A673 (cell line): Measurements from ENCODE around the gene NPAS2. TPM values are rescaled to one million over a fixed set of nuclear protein-coding genes. Genes with fewer than 3 reads are reported as not detected.

Source experiments
- BruUV-seq: library from RNA; stranded (reverse); fragments of 400-500 nt; replicated peaks from 2 replicates; lab custom pipeline; 2021; lab: Mats Ljungman, UMichigan
- CTCF ChIA-PET: fragments of 300-600 bp; sonication (Branson Sonifier 250); formaldehyde crosslinking; loops from one replicate; lab custom pipeline; 2022; ENCODE audit warnings: antibody characterized with exemption; lab: Charles Lee
- POLR2A ChIA-PET: fragments of 300-600 bp; sonication (Branson Sonifier 250); formaldehyde crosslinking; loops from one replicate; lab custom pipeline; 2022; ENCODE audit warnings: antibody characterized with exemption; ENCODE audit not compliant: low non-redundant PET; lab: Charles Lee
- DNase-seq: peaks from one replicate; pipeline ENCODE4 v3.0.0-alpha.2; 2015; ENCODE audit warnings: low spot score
- H3K27ac ChIP-seq: fragments of 200-600 bp; sonication (generic); 2 replicates; pipeline ENCODE4 v1.5.1; 2016; ENCODE audit warnings: mixed run types, low read depth, mild to moderate bottlenecking, mixed read lengths, antibody characterized with exemption, low read length; ENCODE audit not compliant: poor library complexity, severe bottlenecking
- H3K27me3 ChIP-seq: fragments of 200-600 bp; sonication (generic); replicated peaks from 2 replicates; pipeline ENCODE4 v1.6.1; 2017; ENCODE audit warnings: mixed run types, low read depth, mild to moderate bottlenecking, mixed read lengths, antibody characterized with exemption, low read length; ENCODE audit not compliant: insufficient read depth, poor library complexity
- H3K36me3 ChIP-seq: fragments of 200-600 bp; sonication (generic); 2 replicates; pipeline ENCODE4 v1.6.1; 2016; ENCODE audit warnings: mixed run types, mild to moderate bottlenecking, mixed read lengths, antibody characterized with exemption, low read length; ENCODE audit not compliant: insufficient read depth, poor library complexity, severe bottlenecking
- H3K4me1 ChIP-seq: fragments of 200-600 bp; sonication (generic); 2 replicates; pipeline ENCODE4 v1.6.1; 2017; ENCODE audit warnings: mixed run types, mild to moderate bottlenecking, mixed read lengths, antibody characterized with exemption, low read length; ENCODE audit not compliant: insufficient read depth, poor library complexity, severe bottlenecking
- H3K4me3 ChIP-seq: fragments of 200-600 bp; sonication (generic); 2 replicates; pipeline ENCODE4 v1.5.1; 2016; ENCODE audit warnings: low read depth, mixed run types, mild to moderate bottlenecking, mixed read lengths, low read length; ENCODE audit not compliant: poor library complexity, severe bottlenecking
- H3K9me3 ChIP-seq: fragments of 200-600 bp; sonication (generic); 2 replicates; pipeline ENCODE4 v1.6.1; 2016; ENCODE audit warnings: mixed run types, low read depth, mild to moderate bottlenecking, mixed read lengths, antibody characterized with exemption, low read length; ENCODE audit not compliant: poor library complexity, severe bottlenecking
- EZH2 ChIP-seq: fragments of 200-600 bp; sonication (generic); IDR thresholded peaks from 2 replicates; pipeline ENCODE4 v1.6.1; 2017; ENCODE audit warnings: borderline replicate concordance, low read depth, mild to moderate bottlenecking, mixed read lengths, antibody characterized with exemption, low read length; ENCODE audit not compliant: poor library complexity, severe bottlenecking
- intact Hi-C: fragments of 100-400 bp; cut with micrococcal nuclease; formaldehyde crosslinking; loops from one replicate; pipeline ENCODE4 v1.10.0; 2022; ENCODE audit not compliant: unreplicated experiment
- total RNA-seq: library from RNA; stranded (reverse); gene quantifications from 2 replicates; pipeline ENCODE4 v1.2.3, GENCODE V29; 2021
- TF ChIP-seq, protein P1 (sequence below): fragments of 300-800, 200-600 bp; sonication (generic); conservative IDR thresholded peaks from 2 replicates; pipeline ENCODE4 v1.5.1; 2017; ENCODE audit warnings: low read depth, mild to moderate bottlenecking, antibody characterized with exemption, low read length, moderate library complexity, mixed read lengths

Gene NPAS2
- total RNA-seq, 1 experiment from 2014 or later = 9.4 TPM

DNA sequence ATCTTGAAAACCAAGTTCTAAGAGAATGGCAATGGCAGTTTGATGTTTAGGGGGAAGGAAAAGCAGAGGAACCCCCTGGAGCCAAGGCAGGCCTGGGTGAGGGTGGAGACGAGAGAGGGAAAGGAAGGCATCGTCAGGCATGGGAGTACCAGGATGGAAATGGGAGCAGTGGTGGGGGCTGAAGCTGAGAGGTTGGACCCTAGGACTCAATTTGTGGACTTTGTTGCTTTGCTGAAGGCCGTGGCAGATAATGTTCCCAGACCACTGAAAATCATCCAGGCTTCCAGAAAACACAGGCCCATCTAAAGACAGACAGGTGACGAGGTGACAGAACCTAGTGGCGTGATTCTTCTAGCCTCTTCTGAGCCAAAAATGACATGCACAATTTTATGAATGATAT is 4.9 kb downstream of the NPAS2 start:
- CTCF ChIA-PET = no interaction called here
- Histone ChIP-seq H3K4me1 (peaks cover 7% of the 10 kb centered on the region), H3K27me3 (peaks cover 21% of the 10 kb centered on the region), H3K9me3 (peaks cover 3% of the 10 kb centered on the region), H3K27ac (no peak overlapping the region), H3K4me3 (no peak overlapping the region), H3K36me3 (no peaks in the 10 kb centered on the region)
- BruUV-seq = no TSS peak
- no peak for TF ChIP-seq EZH2
- TF ChIP-seq, protein P1, sequence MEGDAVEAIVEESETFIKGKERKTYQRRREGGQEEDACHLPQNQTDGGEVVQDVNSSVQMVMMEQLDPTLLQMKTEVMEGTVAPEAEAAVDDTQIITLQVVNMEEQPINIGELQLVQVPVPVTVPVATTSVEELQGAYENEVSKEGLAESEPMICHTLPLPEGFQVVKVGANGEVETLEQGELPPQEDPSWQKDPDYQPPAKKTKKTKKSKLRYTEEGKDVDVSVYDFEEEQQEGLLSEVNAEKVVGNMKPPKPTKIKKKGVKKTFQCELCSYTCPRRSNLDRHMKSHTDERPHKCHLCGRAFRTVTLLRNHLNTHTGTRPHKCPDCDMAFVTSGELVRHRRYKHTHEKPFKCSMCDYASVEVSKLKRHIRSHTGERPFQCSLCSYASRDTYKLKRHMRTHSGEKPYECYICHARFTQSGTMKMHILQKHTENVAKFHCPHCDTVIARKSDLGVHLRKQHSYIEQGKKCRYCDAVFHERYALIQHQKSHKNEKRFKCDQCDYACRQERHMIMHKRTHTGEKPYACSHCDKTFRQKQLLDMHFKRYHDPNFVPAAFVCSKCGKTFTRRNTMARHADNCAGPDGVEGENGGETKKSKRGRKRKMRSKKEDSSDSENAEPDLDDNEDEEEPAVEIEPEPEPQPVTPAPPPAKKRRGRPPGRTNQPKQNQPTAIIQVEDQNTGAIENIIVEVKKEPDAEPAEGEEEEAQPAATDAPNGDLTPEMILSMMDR = no peak
- DNase-seq = no peak
- intact Hi-C loops = no loop called here
- POLR2A ChIA-PET = no interaction called here

DNA sequence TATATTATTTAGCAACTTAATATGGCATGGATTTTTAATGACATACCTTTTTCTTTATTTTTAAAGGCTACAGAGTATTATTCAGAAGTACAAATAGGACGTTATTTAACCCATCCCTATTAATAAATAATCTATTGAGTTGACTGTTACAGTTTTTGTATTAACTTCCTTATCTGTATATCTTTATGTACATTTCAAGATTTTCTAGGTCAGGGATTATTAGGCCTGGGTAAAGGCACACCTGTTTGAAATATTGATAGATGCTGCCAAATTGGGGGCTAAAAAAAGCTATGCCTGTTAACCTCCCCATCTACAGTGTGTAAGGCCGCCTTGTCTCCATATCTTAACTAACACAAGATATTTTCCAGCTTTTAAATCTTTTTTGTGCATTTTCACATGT is 6.6 kb downstream of the NPAS2 start:
- peaks cover 8% of the 10 kb centered on the region for H3K27me3 ChIP-seq
- no TSS peak for BruUV-seq
- intact Hi-C loops = no loop called here
- POLR2A ChIA-PET = no interaction called here
- CTCF ChIA-PET = no interaction called here
- no peak overlapping the region for H3K4me3 ChIP-seq
- H3K36me3 ChIP-seq = no peaks in the 10 kb centered on the region
- H3K4me1 ChIP-seq = no peaks in the 10 kb centered on the region
- no peak overlapping the region for H3K27ac ChIP-seq
- TF ChIP-seq EZH2 = no peak
- TF ChIP-seq, protein P1 = no peak
- peaks cover 3% of the 10 kb centered on the region for H3K9me3 ChIP-seq
- no peak for DNase-seq

DNA sequence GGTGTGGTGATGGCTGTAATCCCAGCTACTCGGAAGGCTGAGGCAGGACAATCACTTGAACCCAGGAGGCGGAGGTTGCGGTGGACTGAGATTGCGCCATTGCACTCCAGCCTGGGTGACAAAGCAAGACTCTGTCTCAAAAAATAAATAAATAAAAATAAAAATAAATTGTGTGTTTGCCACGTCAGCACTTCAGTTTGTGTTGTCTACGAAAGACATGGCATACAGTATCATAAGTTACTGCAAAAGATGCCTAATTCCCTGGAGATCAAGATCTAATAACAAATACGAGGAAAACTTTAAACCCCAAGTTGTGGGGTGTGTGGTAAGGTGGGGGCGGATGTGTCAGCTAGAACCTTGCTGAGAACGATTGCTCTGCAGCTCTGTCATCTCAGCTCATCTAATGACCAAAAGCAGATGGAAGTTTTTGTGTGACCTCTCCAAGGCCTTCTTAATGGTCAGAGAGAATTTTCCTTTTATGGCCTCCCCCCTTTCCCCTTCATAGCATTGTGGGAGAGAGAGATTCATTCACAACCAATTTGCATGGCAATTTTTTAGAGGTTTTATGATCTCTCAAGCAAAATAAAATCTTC is 11.3 kb downstream of the NPAS2 start:
- no peaks in the 10 kb centered on the region for H3K4me1 ChIP-seq
- H3K36me3 ChIP-seq = no peaks in the 10 kb centered on the region
- no peaks in the 10 kb centered on the region for H3K27me3 ChIP-seq
- ChIA-PET CTCF (no interaction called here), POLR2A (no interaction called here)
- no peak for DNase-seq
- H3K4me3 ChIP-seq = no peak overlapping the region
- no peak overlapping the region for H3K27ac ChIP-seq
- intact Hi-C loops = no loop called here
- no TSS peak for BruUV-seq
- H3K9me3 ChIP-seq = peaks cover 3% of the 10 kb centered on the region
- TF ChIP-seq, protein P1 = no peak
- TF ChIP-seq EZH2 = no peak
